HUDEP-2 (cell line): ENCODE results near the gene AOC1.

Source experiments
- DNase-seq, 76 experiments: peaks; one replicate each; lab custom pipeline; 2025; ENCODE audit not compliant: unreplicated experiment in 76 of 76; lab: John Stamatoyannopoulos, UW

The AOC1 gene

GRCh38 chr7:150856303-150857275 is 4.3 kb downstream of the AOC1 start:
- DNase-seq, result no peak

GRCh38 chr7:150857276-150858055 is 5.1 kb downstream of the AOC1 start:
- DNase-seq, result no peak

DNA sequence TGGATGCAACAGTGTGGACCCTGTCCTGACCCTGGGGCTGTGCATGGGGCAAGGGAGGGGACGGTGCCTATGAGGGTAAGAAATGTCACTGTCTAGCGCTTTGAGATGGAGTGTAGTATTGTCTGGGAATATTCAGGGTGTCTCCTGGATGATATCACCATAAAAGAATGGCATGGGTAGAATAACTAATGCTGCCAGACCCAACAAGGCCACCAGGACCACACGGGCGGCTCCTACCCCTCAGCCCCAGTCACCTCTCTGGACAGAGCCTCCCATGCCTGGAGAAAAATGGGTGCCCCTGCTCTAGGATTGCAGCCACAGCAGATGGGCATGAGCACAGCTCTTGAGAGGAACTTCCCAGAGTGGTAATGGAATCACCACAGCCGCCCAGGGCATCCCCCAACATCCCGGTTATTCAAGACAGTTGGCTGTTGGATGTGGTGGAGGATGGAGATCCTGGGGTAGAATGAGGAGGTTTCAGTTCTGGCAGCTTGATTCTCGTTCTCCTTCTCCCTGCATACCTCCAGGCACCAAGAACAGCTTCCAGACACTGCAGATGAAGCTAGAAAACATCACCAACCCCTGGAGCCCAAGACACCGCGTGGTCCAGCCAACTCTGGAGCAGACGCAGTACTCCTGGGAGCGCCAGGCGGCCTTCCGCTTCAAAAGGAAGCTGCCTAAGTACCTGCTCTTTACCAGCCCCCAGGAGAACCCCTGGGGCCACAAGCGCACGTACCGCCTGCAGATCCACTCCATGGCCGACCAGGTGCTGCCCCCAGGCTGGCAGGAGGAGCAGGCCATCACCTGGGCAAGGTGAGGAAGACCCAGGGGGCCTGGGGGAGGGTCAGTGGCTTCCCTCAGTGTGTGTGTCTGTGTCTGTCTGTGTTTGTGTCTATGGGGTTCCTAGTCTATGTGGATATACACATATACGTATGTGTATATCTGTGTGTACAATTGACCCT is 6.2 kb downstream of the AOC1 start:
- no peak for DNase-seq

- DNase-seq, result no peak
These were observed 8.1 kb downstream of the AOC1 start for GRCh38 chr7:150860291-150860977.

GRCh38 chr7:150860978-150861295 is 8.6 kb downstream of the AOC1 start:
- no peak for DNase-seq

DNA sequence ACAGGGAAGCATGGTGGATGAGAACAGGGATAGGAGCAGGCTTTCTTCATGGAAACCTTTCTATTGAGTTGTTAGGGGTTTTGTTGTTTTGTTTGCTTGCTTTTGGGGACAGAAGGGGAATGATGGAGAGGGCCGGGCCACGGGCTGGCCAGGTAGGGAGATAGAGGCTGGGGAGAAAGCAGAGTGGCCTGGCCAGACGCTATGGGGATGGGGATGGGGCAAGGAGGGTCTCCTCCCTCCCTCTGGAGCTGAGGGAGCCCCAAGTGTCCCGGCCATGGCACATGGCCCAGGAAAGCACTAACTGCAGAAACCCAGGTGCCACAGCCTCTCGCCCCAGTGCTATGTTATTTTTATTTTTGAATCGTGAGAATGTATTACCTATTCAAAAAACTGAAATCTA is 10.0 kb downstream of the AOC1 start:
- DNase-seq, result no peak

- no peak for DNase-seq
These were observed 11.6 kb downstream of the AOC1 start for GRCh38 chr7:150863946-150864345.

DNA sequence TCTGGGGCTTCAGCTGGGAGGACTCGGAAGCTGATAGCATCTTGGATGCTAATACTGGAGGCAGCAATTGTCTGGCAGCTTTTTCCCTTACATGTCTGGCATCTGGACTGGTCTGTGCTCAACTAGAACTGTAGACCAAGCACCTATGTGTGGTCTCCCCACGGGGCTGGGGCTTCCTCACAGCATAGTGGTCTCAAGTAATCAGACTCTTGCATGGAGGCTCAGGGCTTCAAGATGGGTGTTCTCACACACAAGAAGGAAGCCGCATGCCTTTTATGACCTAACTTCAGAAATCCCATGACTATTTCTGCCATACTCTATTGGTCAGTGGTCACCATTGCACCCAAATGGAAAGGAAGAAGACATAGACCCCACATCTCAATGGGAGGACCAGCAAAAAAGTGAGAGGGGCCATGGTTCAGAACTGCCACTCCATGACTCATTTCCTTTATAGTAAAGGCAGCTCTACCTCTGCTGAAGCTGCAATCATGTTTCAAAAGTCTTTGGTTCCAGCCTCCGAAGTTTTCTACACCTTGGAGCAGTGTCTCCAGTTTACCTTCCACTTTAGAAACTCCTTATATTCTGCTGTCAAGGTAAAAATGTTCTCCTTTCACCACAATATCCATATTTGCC is 14.7 kb downstream of the AOC1 start:
- DNase-seq, result no peak

- DNase-seq, result no peak
These were observed 15.3 kb downstream of the AOC1 start for GRCh38 chr7:150867605-150868004.

- DNase-seq, result no peak
These were observed 17.1 kb downstream of the AOC1 start for GRCh38 chr7:150869467-150869866.

- no peak for DNase-seq
These were observed 19.3 kb downstream of the AOC1 start for GRCh38 chr7:150871601-150872000.

DNA sequence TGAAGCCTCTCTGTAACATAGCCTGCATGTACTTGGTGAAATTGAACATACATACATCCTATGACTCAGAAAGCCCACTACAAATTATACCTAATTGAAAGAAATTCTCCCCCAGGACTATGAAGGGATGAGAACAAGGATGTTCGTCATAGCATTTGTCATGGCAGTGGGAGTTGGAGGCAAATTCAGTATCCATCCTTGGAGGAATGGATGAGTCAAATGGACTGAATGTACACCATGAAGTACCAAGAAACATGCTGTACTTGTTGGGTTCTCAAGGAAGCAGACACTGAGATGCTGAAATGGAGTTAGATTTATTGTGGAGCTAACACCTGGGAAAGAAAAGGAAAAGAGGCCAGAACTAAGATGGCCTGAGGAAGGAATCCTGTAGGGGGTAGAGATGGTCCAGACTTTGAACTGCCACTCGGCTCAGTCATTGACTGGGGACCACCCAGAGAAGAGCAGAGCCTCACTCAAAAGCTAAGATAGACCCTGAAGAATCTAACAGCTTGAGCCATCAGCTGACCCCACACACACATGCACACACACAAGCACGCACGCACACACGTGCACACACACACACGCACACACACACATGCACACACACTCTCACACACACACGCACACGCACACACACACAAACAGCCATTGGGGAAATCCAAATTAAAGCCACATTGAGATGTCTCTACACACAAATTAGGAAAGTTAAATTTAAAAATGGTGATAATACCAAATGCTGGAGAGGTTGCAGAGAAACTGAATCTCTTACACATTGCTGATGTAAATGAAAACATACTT is 22.3 kb downstream of the AOC1 start:
- no peak for DNase-seq

DNA sequence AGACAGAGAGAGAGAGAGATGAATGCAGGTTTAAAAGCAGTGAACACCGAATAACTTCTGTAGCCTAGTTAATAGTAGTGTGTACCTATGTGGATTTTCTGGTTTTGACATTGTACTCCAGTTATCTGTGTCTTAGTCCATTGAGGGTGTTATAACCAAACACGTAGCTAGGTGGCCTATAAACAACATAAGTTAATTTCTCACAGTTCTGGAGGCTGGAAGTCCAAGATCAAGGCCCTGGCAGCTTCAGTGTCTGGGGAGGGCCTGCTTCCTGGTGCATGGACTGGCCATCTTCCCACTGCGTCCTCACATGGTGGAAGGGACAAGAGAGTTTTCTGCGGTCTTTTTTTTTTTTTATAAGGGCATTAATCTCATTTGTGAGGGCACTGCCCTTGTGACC is 23.5 kb downstream of the AOC1 start:
- peak in 7 of 76 experiments; percentile 0 to 48 (median 6) for DNase-seq

DNA sequence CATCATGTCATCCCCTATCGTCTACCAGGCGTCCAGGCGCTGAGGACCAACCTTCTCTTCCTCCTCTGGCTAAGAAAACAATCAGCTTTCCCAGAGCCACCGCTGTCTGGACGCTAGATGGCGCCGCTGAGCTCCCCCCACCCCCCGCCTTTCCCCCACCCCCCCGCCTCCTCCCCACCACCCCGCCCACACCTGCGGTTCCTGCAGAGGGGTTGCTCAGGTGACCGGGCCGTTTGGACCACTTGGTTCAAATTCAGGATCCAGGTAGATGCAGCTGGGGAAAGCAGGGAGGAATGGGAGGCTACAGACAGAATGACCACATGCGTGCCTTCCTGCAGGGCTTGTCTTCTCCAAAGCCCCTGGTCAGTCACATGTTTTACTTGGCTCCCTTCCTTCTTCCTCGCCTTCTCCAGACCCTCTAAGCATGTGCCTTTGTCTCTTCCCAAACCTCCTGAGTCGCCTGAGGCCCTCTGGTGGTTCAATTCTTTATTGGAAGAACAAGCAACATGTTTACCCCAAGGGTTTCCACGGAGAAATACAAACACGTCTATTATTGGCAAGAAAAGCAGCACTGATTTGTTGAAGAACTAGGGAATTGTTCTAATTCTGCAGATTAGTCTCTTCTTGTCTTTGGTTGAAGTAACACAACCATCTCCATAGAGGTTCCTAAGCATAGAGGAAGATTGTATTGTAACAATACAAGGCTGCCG is 24.7 kb downstream of the AOC1 start:
- DNase-seq, result peak in 51 of 76 experiments; percentile 1 to 72 (median 26)

GRCh38 chr7:150877536-150877935 is 25.2 kb downstream of the AOC1 start:
- no peak for DNase-seq

DNA sequence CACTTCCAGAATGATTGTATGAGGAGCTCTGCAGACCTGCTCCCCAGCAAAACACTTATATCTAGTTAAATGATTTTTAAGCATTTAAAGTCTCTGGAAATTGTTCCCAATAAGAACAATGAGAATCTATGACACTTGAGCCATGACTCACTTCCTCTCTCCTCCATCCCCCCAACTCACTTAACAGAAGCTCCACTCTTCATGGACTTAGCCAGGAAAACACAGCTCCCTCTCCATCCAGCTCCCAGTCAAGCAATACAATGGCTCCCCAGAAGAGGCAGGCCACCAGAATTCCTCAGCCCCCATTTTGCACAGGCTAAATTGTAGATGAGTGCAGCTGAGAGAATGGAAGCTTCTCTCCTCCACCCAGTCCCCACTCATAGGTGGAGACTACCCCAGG is 27.0 kb downstream of the AOC1 start:
- no peak for DNase-seq

GRCh38 chr7:150881189-150881588 is 28.9 kb downstream of the AOC1 start:
- DNase-seq, result no peak

- no peak for DNase-seq
These were observed 38.7 kb downstream of the AOC1 start for GRCh38 chr7:150890853-150891584.
